Mesothelial cell of epicardium (in vitro differentiated cells): ENCODE results near the gene ADAP1. TPM values are rescaled to one million over a fixed set of nuclear protein-coding genes. Genes with fewer than 3 reads are reported as not detected.

Source experiments
- DNase-seq, 2 experiments: peaks; one replicate each; pipeline ENCODE4 v3.0.0; 2021; ENCODE audit warnings: low spot score in 2 of 2; ENCODE audit not compliant: unreplicated experiment in 2 of 2
- H3K27ac Mint-ChIP-seq: 2 replicates; pipeline ENCODE4 v1.8.0; 2021; ENCODE audit warnings: mixed read lengths
- H3K27me3 Mint-ChIP-seq: 2 replicates; pipeline ENCODE4 v1.8.0; 2021; ENCODE audit warnings: low read depth, mixed read lengths
- H3K36me3 Mint-ChIP-seq: 2 replicates; pipeline ENCODE4 v1.8.0; 2021; ENCODE audit warnings: mixed read lengths
- H3K4me1 Mint-ChIP-seq: 2 replicates; pipeline ENCODE4 v1.8.0; 2021; ENCODE audit warnings: mixed read lengths
- H3K4me3 Mint-ChIP-seq: 2 replicates; pipeline ENCODE4 v1.8.0; 2021; ENCODE audit warnings: mild to moderate bottlenecking, moderate library complexity, mixed read lengths
- H3K9me3 Mint-ChIP-seq: 2 replicates; pipeline ENCODE4 v1.8.0; 2021; ENCODE audit warnings: mixed read lengths
- CTCF ChIP-seq: fragments of 200-600 bp; sonication (generic); IDR thresholded peaks from one replicate; pipeline ENCODE4 v1.5.0; 2021; ENCODE audit warnings: antibody characterized with exemption; ENCODE audit not compliant: unreplicated experiment
- total RNA-seq: library from RNA; stranded (reverse); gene quantifications from 3 replicates; pipeline ENCODE4 v1.2.1, GENCODE V29; 2021

ADAP1 gene
- total RNA-seq, 1 donor from 2014 or later = 4.0 TPM

GRCh38 chr7:849145-849544 is 105.3 kb downstream of the ADAP1 start:
- TF ChIP-seq CTCF = no peak
- Mint-ChIP-seq H3K27me3 (no peaks in the 10 kb centered on the region), H3K4me3 (no peak overlapping the region), H3K4me1 (no peaks in the 10 kb centered on the region), H3K27ac (no peak overlapping the region), H3K9me3 (peaks cover 7% of the 10 kb centered on the region), H3K36me3 (peaks cover 43% of the 10 kb centered on the region)
- no peak for DNase-seq

Other genes with a start within 250 kb of the ADAP1 start
- gene DNAAF5, start 228.0 kb downstream of the ADAP1 start, total RNA-seq = 33.9 to 39.0 TPM (median 36.9 TPM) in 3 replicates
- 48.0 to 53.7 TPM (median 50.6 TPM) in 3 replicates for gene PRKAR1B, start 227.4 kb downstream of the ADAP1 start, total RNA-seq
- 199 to 201 TPM (median 200 TPM) in 3 replicates for gene SUN1, start 122.2 kb downstream of the ADAP1 start, total RNA-seq
- 67.9 to 77.6 TPM (median 72.2 TPM) in 3 replicates for gene GET4, start 78.1 kb downstream of the ADAP1 start, total RNA-seq
- 19.2 to 22.0 TPM (median 20.2 TPM) in 3 replicates for gene COX19, start 20.9 kb upstream of the ADAP1 start, total RNA-seq
- gene CYP2W1, start 28.5 kb upstream of the ADAP1 start, total RNA-seq = 5.6 to 6.2 TPM (median 5.8 TPM) in 3 replicates
- gene GPR146, start 89.9 kb upstream of the ADAP1 start, total RNA-seq = 1.0 to 1.6 TPM (median 1.0 TPM) in 3 replicates
- gene GPER1, start 133.4 kb upstream of the ADAP1 start, total RNA-seq = 2.1 to 2.6 TPM (median 2.4 TPM) in 3 replicates
- gene ZFAND2A, start 205.5 kb upstream of the ADAP1 start, total RNA-seq = 15.3 to 16.3 TPM (median 15.6 TPM) in 3 replicates